Naive thymus-derived CD4-positive, alpha-beta T cell (primary cell): ENCODE results near the gene OSCP1. TPM values are rescaled to one million over a fixed set of nuclear protein-coding genes. Genes with fewer than 3 reads are reported as not detected.

Experiments used
- ATAC-seq: fragments of 150-1000 bp; cut with Tn5 transposase; 2 replicates; pipeline ENCODE4 v1.10.0; 2021; ENCODE audit warnings: mild to moderate bottlenecking, moderate library complexity
- CTCF ChIA-PET: fragments of 350-600 bp; sonication (Branson Sonifier 250); formaldehyde crosslinking; loops from one replicate; lab custom pipeline; 2021; ENCODE audit warnings: antibody characterized with exemption; lab: Charles Lee
- POLR2A ChIA-PET: fragments of 350-600 bp; sonication (Branson Sonifier 250); formaldehyde crosslinking; loops from one replicate; lab custom pipeline; 2021; ENCODE audit warnings: antibody characterized with exemption, inconsistent platforms; lab: Charles Lee
- DNase-seq, 9 donors: peaks; one replicate each; pipeline versions ENCODE4 v3.0.0 to v3.0.0-alpha.2; 2020 to 2022; ENCODE audit warnings: mixed read lengths in 1 of 9
- H3K27ac ChIP-seq: one replicate; pipeline ENCODE4 v1.7.0; 2013; ENCODE audit warnings: mild to moderate bottlenecking, low read depth, low read length, moderate library complexity
- H3K27me3 ChIP-seq, 2 donors: one replicate each; pipeline ENCODE4 v1.7.0; 2013; ENCODE audit warnings: low read length in 2 of 2, mild to moderate bottlenecking in 2 of 2, moderate library complexity in 2 of 2; ENCODE audit not compliant: control insufficient read depth in 2 of 2, insufficient read depth in 2 of 2
- H3K36me3 ChIP-seq, 3 experiments: 1 replicate in 2 of 3; 2 replicates in 1 of 3; pipeline ENCODE4 v1.7.0; 2013; ENCODE audit warnings: low read length in 3 of 3, mild to moderate bottlenecking in 3 of 3, moderate library complexity in 1 of 3; ENCODE audit not compliant: insufficient read depth in 3 of 3, control insufficient read depth in 2 of 3
- H3K4me1 ChIP-seq, 2 donors: one replicate each; pipeline ENCODE4 v1.7.0; 2013; ENCODE audit warnings: low read length in 2 of 2, mild to moderate bottlenecking in 2 of 2, moderate library complexity in 1 of 2; ENCODE audit not compliant: control insufficient read depth in 2 of 2, insufficient read depth in 2 of 2
- H3K4me3 ChIP-seq: 2 replicates; pipeline ENCODE4 v1.7.0; 2013; ENCODE audit warnings: mild to moderate bottlenecking, low read length
- H3K9me3 ChIP-seq, 3 experiments: 1 replicate in 2 of 3; 2 replicates in 1 of 3; pipeline ENCODE4 v1.7.0; 2013; ENCODE audit warnings: low read length in 3 of 3; ENCODE audit not compliant: control insufficient read depth in 2 of 3
- H3K27ac Mint-ChIP-seq, 9 donors: one replicate each; pipeline ENCODE4 v1.8.0; 2020 to 2022; ENCODE audit warnings: mixed read lengths in 9 of 9, mild to moderate bottlenecking in 8 of 9, moderate library complexity in 5 of 9, inconsistent platforms in 2 of 9
- H3K27me3 Mint-ChIP-seq, 5 donors: one replicate each; pipeline ENCODE4 v1.8.0; 2021 to 2022; ENCODE audit warnings: mixed read lengths in 5 of 5, mild to moderate bottlenecking in 1 of 5
- H3K36me3 Mint-ChIP-seq, 5 donors: one replicate each; pipeline ENCODE4 v1.8.0; 2020 to 2022; ENCODE audit warnings: mixed read lengths in 5 of 5, mild to moderate bottlenecking in 3 of 5, inconsistent platforms in 1 of 5
- H3K4me1 Mint-ChIP-seq, 7 donors: one replicate each; pipeline ENCODE4 v1.8.0; 2020 to 2022; ENCODE audit warnings: mixed read lengths in 7 of 7, mild to moderate bottlenecking in 3 of 7, inconsistent platforms in 1 of 7
- H3K4me3 Mint-ChIP-seq, 10 donors: one replicate each; pipeline ENCODE4 v1.8.0; 2020 to 2022; ENCODE audit warnings: mild to moderate bottlenecking in 10 of 10, mixed read lengths in 10 of 10, moderate library complexity in 6 of 10, inconsistent platforms in 2 of 10
- H3K9me3 Mint-ChIP-seq, 11 donors: one replicate each; pipeline ENCODE4 v1.8.0; 2020 to 2022; ENCODE audit warnings: mixed read lengths in 11 of 11, mild to moderate bottlenecking in 4 of 11, inconsistent platforms in 1 of 11, moderate library complexity in 1 of 11
- intact Hi-C, 2 donors: fragments of 100-400 bp; cut with micrococcal nuclease; formaldehyde crosslinking; loops; one replicate each; pipeline ENCODE4 v1.15.1; 2023
- polyA plus RNA-seq, 2 donors: library from polyadenylated mRNA; unstranded; fragments of 300-500 nt; fragmentation: Illumina TruSeq; gene quantifications; one replicate each; pipeline ENCODE4 v1.2.3, GENCODE V29; 2021
- total RNA-seq, 6 experiments: library from RNA in 5 of 6; stranded (reverse) in 5 of 6; gene quantifications; 1 replicate in 5 of 6; 2 replicates in 1 of 6; pipeline ENCODE4 v1.2.3 and lab custom pipeline; 2021 to 2026

Gene OSCP1
- total and polyA plus RNA-seq, 7 experiments from 2014 or later = 0.65 to 2.0 (median 1.1) TPM

DNA sequence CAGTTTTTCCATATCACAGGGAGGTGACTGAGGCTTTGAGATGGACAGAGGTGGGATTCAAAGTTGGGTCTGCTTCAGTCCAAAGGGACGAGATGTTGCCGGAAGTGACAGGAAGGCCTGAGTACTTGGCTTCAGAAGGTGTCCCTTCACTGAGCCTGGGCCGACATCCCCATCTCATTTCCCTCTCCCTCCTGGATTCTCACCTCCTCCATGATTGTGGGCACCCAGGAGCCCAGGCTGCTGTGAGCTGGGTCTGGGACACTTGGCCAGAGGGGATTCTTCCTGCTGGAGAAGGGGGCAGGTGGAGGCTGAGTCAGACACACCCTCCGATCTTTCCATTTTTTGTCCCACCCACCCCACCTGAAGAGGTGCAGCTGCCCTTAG is 16.8 kb upstream of the OSCP1 start:
- no peak overlapping the region for H3K4me3 Mint-ChIP-seq
- ChIA-PET POLR2A (no interaction called here), CTCF (no interaction called here)
- intact Hi-C loops = loop anchor here in 1 of 2 donors (10.0 kb wide), 2 partner anchors 532 to 1128 kb away; partner anchors contain the start of genes AGO3 and GNL2
- H3K27me3 ChIP-seq = no peaks in the 10 kb centered on the region
- ATAC-seq (no peak), DNase-seq (no peak)
- no peak overlapping the region for H3K4me3 ChIP-seq
- no peaks in the 10 kb centered on the region for H3K27me3 Mint-ChIP-seq
- H3K9me3 ChIP-seq = no peaks in the 10 kb centered on the region
- H3K4me1 Mint-ChIP-seq = peaks cover 5 to 34% (median 26%) of the 10 kb centered on the region in 7 donors
- H3K27ac ChIP-seq = no peak overlapping the region
- peaks cover 7 to 13% of the 10 kb centered on the region in 2 donors for H3K4me1 ChIP-seq
- H3K36me3 ChIP-seq = peaks cover 0 to 10% (median 4%) of the 10 kb centered on the region in 3 experiments
- H3K36me3 Mint-ChIP-seq = peaks cover 0 to 5% (median 3%) of the 10 kb centered on the region in 5 donors
- no peaks in the 10 kb centered on the region for H3K9me3 Mint-ChIP-seq
- peak overlapping the region in 1 of 9 donors; percentile 36 for H3K27ac Mint-ChIP-seq

DNA sequence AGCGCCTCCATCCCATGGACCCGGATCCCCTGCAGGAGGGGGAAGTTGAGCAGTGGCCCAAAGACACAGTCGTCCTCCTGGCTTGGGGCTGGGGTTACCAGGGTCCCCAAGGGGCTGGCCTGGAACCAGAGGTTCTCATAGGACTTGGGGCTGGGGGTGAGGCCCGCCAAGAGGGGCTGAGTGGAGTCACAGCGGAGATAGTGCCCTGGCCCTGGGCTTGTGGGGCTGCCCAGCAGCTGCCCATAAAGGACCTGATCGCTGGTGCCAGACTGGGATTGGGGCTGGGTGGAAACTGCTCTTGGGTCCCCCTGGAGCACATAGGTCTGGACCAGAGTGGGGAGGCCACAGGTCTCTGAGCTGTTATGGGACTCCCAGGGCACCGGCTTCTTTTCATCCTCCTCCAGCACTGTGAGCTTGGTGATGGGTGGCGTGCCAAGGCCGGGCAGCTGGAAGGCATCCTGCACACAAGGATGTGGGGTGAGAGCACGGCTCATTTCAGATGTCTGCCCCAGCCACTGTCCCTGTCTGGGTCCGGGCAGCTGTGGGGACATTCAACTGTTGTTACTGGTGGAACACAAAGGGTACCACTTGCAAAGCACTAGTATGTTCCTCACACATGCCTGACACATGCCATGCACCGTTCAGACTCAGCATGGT is 16.2 kb upstream of the OSCP1 start:
- peaks cover 5 to 37% (median 26%) of the 10 kb centered on the region in 7 donors for H3K4me1 Mint-ChIP-seq
- H3K4me3 ChIP-seq = no peak overlapping the region
- intact Hi-C loops = loop anchor here in 1 of 2 donors (10.0 kb wide), 2 partner anchors 532 to 1128 kb away; partner anchors contain the start of genes AGO3 and GNL2
- H3K36me3 Mint-ChIP-seq = peaks cover 0 to 6% (median 3%) of the 10 kb centered on the region in 5 donors
- no peak for DNase-seq
- ChIA-PET CTCF (interaction anchor here (0.7 kb wide), 1 partner anchor 1095 kb away, joined by 3 read pairs; no protein-coding TSS in a partner anchor), POLR2A (no interaction called here)
- peaks cover 7 to 13% of the 10 kb centered on the region in 2 donors for H3K4me1 ChIP-seq
- H3K4me3 Mint-ChIP-seq = no peak overlapping the region
- H3K36me3 ChIP-seq = peaks cover 0 to 16% (median 9%) of the 10 kb centered on the region in 3 experiments
- H3K27me3 ChIP-seq = no peaks in the 10 kb centered on the region
- no peaks in the 10 kb centered on the region for H3K27me3 Mint-ChIP-seq
- no peak overlapping the region for H3K27ac ChIP-seq
- no peaks in the 10 kb centered on the region for H3K9me3 Mint-ChIP-seq
- no peak for ATAC-seq
- no peaks in the 10 kb centered on the region for H3K9me3 ChIP-seq
- peak overlapping the region in 2 of 9 donors; percentile 24 to 36 for H3K27ac Mint-ChIP-seq

DNA sequence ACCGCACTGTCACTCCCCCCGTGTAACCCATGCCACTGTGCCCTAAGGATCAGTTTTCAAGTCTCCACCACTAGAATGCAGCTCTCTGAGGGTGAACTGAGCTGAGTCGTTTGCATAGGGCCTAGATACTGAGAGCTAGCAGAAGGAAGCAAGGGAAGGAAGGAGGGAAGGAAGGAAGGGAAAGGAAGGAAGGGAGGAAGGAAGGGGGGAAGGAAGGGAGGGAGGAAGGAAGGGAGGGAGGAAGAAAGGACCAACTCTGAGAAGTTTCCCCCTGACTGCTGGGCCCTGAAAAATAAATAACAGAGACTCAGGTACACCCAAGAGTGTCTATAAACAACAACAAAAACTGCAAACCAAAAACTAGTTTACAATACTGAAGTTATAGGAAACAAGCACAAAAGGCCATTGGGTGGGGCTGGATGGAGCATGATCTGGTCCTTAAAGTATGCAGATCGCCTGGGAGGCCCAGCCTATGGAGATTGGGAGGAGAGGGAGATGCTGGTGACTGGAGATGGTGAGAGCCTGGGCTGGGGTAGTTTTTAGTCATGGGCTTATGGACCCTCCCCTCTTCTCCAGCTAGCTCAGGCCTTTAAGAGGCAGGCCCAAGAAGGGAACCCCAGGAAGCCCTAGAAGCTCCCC is 15.6 kb upstream of the OSCP1 start:
- Histone ChIP-seq H3K4me3 (no peak overlapping the region), H3K36me3 (peaks cover 4 to 22% (median 12%) of the 10 kb centered on the region in 3 experiments), H3K4me1 (peaks cover 7 to 13% of the 10 kb centered on the region in 2 donors), H3K27ac (no peak overlapping the region), H3K9me3 (no peaks in the 10 kb centered on the region), H3K27me3 (no peaks in the 10 kb centered on the region)
- ChIA-PET CTCF (interaction anchor here (0.7 kb wide), 1 partner anchor 1095 kb away, joined by 3 read pairs; no protein-coding TSS in a partner anchor), POLR2A (no interaction called here)
- H3K27ac Mint-ChIP-seq = peak overlapping the region in 5 of 9 donors; percentile 28 to 98 (median 39)
- peak overlapping the region in 1 of 10 donors; percentile 58 for H3K4me3 Mint-ChIP-seq
- H3K4me1 Mint-ChIP-seq = peaks cover 9 to 42% (median 30%) of the 10 kb centered on the region in 7 donors
- ATAC-seq (no peak), DNase-seq (no peak)
- H3K9me3 Mint-ChIP-seq = no peaks in the 10 kb centered on the region
- peaks cover 5 to 11% (median 7%) of the 10 kb centered on the region in 5 donors for H3K36me3 Mint-ChIP-seq
- intact Hi-C loops = loop anchor here (2.0 to 10.0 kb wide), 3 partner anchors 69 to 1129 kb away; partner anchors contain the start of genes AGO3 (in 1 of the 2), GNL2 (in 1 of the 2) and LSM10 (in 1 of the 2)
- no peaks in the 10 kb centered on the region for H3K27me3 Mint-ChIP-seq

DNA sequence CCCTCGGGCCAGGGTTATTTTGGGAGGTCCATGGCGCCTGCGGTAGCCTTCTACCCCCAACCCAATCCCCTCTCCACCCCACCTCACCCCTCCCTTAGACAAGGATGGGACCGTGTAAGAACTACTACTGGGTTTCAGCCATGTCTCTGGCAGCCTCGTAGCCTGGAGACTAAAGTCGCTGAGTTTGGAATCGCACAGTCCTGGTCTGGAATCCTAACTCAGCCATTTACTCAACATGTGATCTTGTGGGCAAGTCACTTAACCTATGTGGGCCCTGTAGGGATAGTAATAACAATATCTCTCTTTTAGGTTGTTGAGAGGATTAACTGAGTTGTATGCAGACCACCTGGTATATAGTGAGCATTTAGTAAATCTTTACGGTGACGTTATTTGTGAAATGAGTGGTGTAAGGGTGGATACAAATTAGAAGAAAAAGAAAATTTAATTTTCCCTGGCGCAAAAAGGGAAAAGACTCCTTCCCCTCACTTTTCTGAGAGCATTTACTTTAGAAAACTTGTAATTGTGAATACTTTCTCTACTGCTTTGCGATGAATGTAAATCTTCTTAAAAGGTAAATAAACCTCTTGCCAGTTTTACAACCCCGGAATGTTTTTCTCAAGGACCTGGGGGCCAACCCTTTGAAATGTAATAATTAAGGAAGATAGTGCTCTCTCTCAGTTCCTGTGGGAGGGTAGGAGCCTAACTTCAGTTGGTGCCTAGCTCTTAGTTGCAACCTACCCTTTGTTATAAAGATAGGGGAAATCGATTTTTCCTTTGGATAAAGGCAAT is 14.5 kb upstream of the OSCP1 start:
- no peak for DNase-seq
- Mint-ChIP-seq H3K27ac (peak overlapping the region; percentile 90 to 99 (median 98)), H3K9me3 (no peaks in the 10 kb centered on the region), H3K27me3 (no peaks in the 10 kb centered on the region), H3K4me3 (peak overlapping the region; percentile 86 to 100 (median 97)), H3K4me1 (peaks cover 12 to 46% (median 36%) of the 10 kb centered on the region in 7 donors), H3K36me3 (peaks cover 5 to 19% (median 12%) of the 10 kb centered on the region in 5 donors)
- no peaks in the 10 kb centered on the region for H3K9me3 ChIP-seq
- POLR2A ChIA-PET = interaction anchor here (0.6 to 2.9 kb wide), 10 partner anchors 11 to 1272 kb away, joined by 3 to 28 read pairs (median 6); partner anchors contain the start of genes LSM10, OSCP1, SFPQ and SH3D21
- peak overlapping the region; percentile 91 for H3K27ac ChIP-seq
- peak overlapping the region; percentile 85 for H3K4me3 ChIP-seq
- peaks cover 7 to 13% of the 10 kb centered on the region in 2 donors for H3K4me1 ChIP-seq
- peaks cover 7 to 31% (median 12%) of the 10 kb centered on the region in 3 experiments for H3K36me3 ChIP-seq
- ATAC-seq = peak; percentile 64
- CTCF ChIA-PET = no interaction called here
- no peaks in the 10 kb centered on the region for H3K27me3 ChIP-seq
- intact Hi-C loops = loop anchor here (1.0 to 10.0 kb wide), 11 partner anchors 14 to 1228 kb away; partner anchors contain the start of genes OSCP1 (in 2 of the 2), TRAPPC3 (in 2 of the 2), ADPRS (in 1 of the 2) and AGO3 (in 1 of the 2)

DNA sequence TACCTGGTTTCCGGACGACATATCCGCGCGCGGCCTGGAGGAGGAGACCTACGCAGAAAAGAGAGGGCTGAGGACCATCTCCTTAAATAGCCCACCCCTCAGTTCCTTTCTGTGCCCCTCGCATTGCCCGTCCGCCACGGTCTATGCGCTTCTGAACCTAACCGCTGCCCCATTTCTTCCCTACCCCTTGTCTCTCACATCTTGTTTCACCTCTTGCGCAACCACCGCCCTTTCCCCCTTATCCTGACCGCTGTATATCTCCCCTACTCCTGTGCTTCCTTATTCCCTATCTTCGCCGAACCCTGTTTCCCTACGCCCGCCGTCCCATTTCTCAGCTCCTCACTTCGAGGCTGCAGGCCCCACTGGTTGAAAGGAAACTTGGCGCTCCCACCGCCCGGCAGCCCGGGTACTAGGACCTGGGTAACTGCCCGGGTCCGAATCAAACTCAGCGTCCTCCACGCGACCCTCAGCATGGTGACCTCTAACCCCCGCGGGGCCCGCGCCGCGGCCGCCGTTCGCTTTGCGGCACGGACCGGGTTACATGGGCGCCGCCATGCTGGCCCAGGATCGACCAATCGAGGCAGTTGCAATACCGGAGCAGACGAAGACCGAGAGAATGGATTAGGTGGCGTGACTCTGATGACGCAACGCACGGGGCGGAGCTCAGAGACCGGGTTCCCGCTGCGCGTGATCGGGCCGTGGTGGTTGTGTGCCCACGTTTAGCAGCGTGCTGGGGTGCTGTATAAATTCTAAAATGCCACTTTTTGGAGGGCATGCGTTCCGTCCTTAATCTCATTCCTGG is 13.8 kb upstream of the OSCP1 start, which contains the start of gene MRPS15:
MRPS15 (minus strand) TSS at position 582 of the 802 bp plus-strand sequence; CDS start at position 473, 109 bp downstream.
- H3K9me3 ChIP-seq = no peaks in the 10 kb centered on the region
- peak; percentile 85 to 95 (median 93) for DNase-seq
- Mint-ChIP-seq H3K4me1 (peaks cover 18 to 54% (median 43%) of the 10 kb centered on the region in 7 donors), H3K4me3 (peak within 1 kb of the TSS; percentile 86 to 100 (median 97)), H3K27me3 (no peaks in the 10 kb centered on the region), H3K36me3 (peaks cover 5 to 23% (median 17%) of the 10 kb centered on the region in 5 donors), H3K27ac (peak within 1 kb of the TSS; percentile 90 to 99 (median 98)), H3K9me3 (no peaks in the 10 kb centered on the region)
- ChIA-PET CTCF (interaction anchor here (0.6 kb wide), 1 partner anchor 1004 kb away, joined by 3 read pairs; no protein-coding TSS in a partner anchor), POLR2A (interaction anchor here (0.5 to 2.9 kb wide), 11 partner anchors 10 to 1479 kb away, joined by 3 to 28 read pairs (median 5); partner anchors contain the start of genes LSM10, OSCP1, SFPQ and SH3D21)
- intact Hi-C loops = loop anchor here (1.0 to 10.0 kb wide), 11 partner anchors 14 to 1228 kb away; partner anchors contain the start of genes OSCP1 (in 2 of the 2), TRAPPC3 (in 2 of the 2), ADPRS (in 1 of the 2) and AGO3 (in 1 of the 2)
- H3K36me3 ChIP-seq = peaks cover 7 to 38% (median 12%) of the 10 kb centered on the region in 3 experiments
- no peaks in the 10 kb centered on the region for H3K27me3 ChIP-seq
- H3K27ac ChIP-seq = peak within 1 kb of the TSS; percentile 91
- H3K4me1 ChIP-seq = peaks cover 7 to 13% of the 10 kb centered on the region in 2 donors
- peak within 1 kb of the TSS; percentile 85 for H3K4me3 ChIP-seq
- peak; percentile 99 for ATAC-seq
